ENCODE measurements around the gene TOM1L2. TPM values are rescaled to one million over a fixed set of nuclear protein-coding genes. Genes with fewer than 3 reads are reported as not detected.

The TOM1L2 gene
- total RNA-seq, 4 donors from 2014 or later: 119 to 555 (median 155) TPM

- H3K4me3 ChIP-seq (ENCODE audit: low read depth, poor library complexity, severe bottlenecking): no peak overlapping the region
- intact Hi-C loops (cut with DNase I; ENCODE audit: low total_unique reads): no loop called here
- TF ChIP-seq, protein P1, sequence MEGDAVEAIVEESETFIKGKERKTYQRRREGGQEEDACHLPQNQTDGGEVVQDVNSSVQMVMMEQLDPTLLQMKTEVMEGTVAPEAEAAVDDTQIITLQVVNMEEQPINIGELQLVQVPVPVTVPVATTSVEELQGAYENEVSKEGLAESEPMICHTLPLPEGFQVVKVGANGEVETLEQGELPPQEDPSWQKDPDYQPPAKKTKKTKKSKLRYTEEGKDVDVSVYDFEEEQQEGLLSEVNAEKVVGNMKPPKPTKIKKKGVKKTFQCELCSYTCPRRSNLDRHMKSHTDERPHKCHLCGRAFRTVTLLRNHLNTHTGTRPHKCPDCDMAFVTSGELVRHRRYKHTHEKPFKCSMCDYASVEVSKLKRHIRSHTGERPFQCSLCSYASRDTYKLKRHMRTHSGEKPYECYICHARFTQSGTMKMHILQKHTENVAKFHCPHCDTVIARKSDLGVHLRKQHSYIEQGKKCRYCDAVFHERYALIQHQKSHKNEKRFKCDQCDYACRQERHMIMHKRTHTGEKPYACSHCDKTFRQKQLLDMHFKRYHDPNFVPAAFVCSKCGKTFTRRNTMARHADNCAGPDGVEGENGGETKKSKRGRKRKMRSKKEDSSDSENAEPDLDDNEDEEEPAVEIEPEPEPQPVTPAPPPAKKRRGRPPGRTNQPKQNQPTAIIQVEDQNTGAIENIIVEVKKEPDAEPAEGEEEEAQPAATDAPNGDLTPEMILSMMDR (IDR thresholded peaks at IDR 0.05): no peak
- TF ChIP-seq POLR2A (IDR thresholded peaks at IDR 0.05): no peak
- WGBS, 2 donors: 63 to 73% methylated on average over 16 of the region's 16 CpGs
- DNase-seq (ENCODE audit: low spot score in 2 of 2): no peak
Measured at GRCh38 chr17:17884391-17885357, 87.5 kb downstream of the TOM1L2 start.

DNA sequence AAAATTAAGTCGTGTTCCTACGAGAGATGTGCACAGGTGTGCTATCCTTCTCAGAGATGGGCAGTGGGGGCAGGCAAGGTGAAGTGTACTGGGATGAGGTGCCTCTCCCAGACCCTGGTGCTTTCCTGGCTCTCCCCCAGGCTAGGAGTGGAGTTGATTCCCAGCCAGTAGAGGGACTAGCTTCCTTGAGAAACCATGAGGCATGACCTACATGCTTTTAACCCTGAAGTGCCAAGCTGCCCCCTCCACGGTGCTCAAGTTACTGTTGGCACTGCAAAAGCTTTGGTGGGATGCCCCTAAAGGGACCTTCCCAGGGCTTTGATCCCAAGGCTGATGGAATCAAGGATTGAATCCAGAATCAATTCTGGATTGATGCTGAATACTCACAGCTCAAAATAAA is 88.4 kb downstream of the TOM1L2 start:
- intact Hi-C loops (cut with DNase I; ENCODE audit: low total_unique reads): no loop called here

DNA sequence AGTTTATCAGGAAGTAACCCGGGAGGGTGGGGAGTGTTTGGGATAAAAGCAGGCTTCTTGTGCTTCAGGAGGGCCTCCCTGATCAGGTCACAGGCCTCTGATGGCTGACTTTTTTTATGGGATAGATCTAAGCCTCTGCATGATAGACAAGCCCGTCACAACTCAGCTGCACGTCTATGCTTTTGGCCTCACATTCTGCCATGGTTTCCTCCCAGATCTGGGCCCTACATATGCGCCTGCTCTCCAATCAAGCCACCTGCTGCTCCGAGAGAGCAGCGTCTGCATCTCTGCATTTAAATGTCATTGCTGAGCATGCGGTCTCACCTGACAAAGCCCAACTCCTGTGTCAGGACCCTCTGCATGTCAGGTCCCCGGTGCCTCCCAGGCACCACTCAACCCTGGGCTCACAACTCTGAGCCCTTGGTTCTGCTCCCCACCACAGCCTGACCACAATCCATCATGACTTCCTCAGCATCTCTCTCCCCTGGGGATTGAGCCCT is 90.1 kb downstream of the TOM1L2 start:
- intact Hi-C loops (cut with DNase I; ENCODE audit: low total_unique reads): no loop called here

More for the DNA sequence above, 88.4 kb downstream of the TOM1L2 start:
- H3K4me3 ChIP-seq (ENCODE audit: low read depth, poor library complexity, severe bottlenecking): no peak overlapping the region
- 93 to 95% methylated on average over 3 of the region's 3 CpGs for WGBS, 2 donors
- TF ChIP-seq POLR2A (IDR thresholded peaks at IDR 0.05): no peak
- TF ChIP-seq, protein P1 (IDR thresholded peaks at IDR 0.05): no peak
- no peak for DNase-seq (ENCODE audit: low spot score in 2 of 2)

GRCh38 chr17:17880577-17881196 is 91.5 kb downstream of the TOM1L2 start:
- H3K4me3 ChIP-seq (ENCODE audit: low read depth, poor library complexity, severe bottlenecking): no peak overlapping the region
- WGBS, 2 donors: 89 to 90% methylated on average over 8 of the region's 8 CpGs
- TF ChIP-seq, protein P1 (IDR thresholded peaks at IDR 0.05): no peak
- no peak for TF ChIP-seq POLR2A (IDR thresholded peaks at IDR 0.05)
- intact Hi-C loops (cut with DNase I; ENCODE audit: low total_unique reads): no loop called here
- no peak for DNase-seq (ENCODE audit: low spot score in 2 of 2)

More for the DNA sequence above, 90.1 kb downstream of the TOM1L2 start:
- 80 to 89% methylated on average over 8 of the region's 8 CpGs for WGBS, 2 donors
- no peak for DNase-seq (ENCODE audit: low spot score in 2 of 2)
- TF ChIP-seq, protein P1 (IDR thresholded peaks at IDR 0.05): no peak
- no peak for TF ChIP-seq POLR2A (IDR thresholded peaks at IDR 0.05)
- no peak overlapping the region for H3K4me3 ChIP-seq (ENCODE audit: low read depth, poor library complexity, severe bottlenecking)

DNA sequence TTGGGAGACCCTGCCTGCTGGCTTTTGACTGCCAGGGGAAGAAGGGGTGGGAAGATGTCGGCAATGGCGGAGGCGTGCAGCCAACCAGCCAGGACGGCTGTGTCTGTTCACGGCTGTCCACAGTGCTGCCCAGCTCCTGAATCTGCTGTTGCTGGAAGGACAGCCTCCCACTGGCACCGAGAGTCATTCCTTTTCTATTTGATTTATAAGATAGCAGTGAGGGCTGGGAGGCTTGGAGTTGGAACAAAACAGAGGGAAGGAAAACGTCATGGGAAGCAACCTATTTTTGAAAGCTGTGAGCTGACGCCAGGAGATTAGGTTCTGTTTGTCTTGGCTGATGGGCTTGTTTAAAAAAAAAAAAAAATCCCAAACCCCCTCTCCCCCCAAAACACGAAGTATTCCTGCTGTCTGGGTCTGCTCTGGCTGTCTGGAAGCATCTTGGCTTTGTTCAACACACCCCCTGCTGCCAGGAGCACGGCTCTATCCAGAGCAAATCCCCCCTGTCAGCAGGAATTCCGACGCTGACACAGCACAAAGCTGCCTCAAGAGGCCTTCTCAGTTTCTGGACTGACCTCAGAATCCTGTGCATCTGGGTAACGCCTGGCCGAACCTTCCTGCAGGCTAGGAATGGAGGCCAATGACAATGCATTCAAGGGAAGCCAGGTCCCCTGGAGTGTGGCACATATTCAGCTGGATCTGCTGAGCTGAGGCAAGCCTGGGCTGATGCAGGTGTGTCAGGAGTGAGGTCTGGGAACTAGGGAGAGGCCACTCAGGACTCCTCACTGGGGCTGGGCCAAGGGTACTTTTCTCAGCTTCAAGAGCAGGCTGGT is 94.5 kb downstream of the TOM1L2 start:
- H3K4me3 ChIP-seq (ENCODE audit: low read depth, poor library complexity, severe bottlenecking): no peak overlapping the region
- TF ChIP-seq POLR2A (IDR thresholded peaks at IDR 0.05): no peak
- TF ChIP-seq, protein P1 (IDR thresholded peaks at IDR 0.05): no peak
- WGBS, 2 donors: 10 to 18% methylated on average over 14 of the region's 14 CpGs
- peak; percentile 55 to 91 for DNase-seq (ENCODE audit: low spot score in 2 of 2)
- intact Hi-C loops (cut with DNase I; ENCODE audit: low total_unique reads): no loop called here

All from lower leg skin (tissue), 4 donors.